ENCODE measurements around the gene GHSR. TPM values are rescaled to one million over a fixed set of nuclear protein-coding genes. Genes with fewer than 3 reads are reported as not detected.

The GHSR gene
- total and polyA plus RNA-seq, 2 of the 8 experiments (the other 6 are each of a cell fraction or from before 2014, with no cell fraction given): not detected

- Histone ChIP-seq H3K23me2 (ENCODE audit: low read depth, low read length) (no peaks in the 10 kb centered on the region), H3K79me2 (ENCODE audit: control insufficient read depth in 1 of 2, insufficient read depth in 2 of 2, low read length in 2 of 2) (no peaks in the 10 kb centered on the region), H3K27me3 (replicated peaks in 1 of 4; ENCODE audit: control insufficient read depth in 3 of 4, extremely low read depth in 1 of 4, insufficient read depth in 3 of 4, low read length in 3 of 4) (no peaks in the 10 kb centered on the region), H3K79me1 (ENCODE audit: low read depth, low read length) (no peaks in the 10 kb centered on the region), H2BK15ac (ENCODE audit: low read length) (no peak overlapping the region), H3K36me3 (ENCODE audit: control insufficient read depth in 2 of 4, insufficient read depth in 4 of 4, low read length in 3 of 4) (no peaks in the 10 kb centered on the region), H4K91ac (replicated peaks; ENCODE audit: insufficient read length, low read length) (no peak overlapping the region), H3K18ac (ENCODE audit: extremely low read depth, low read length) (no peak overlapping the region), H3K23ac (ENCODE audit: insufficient read length) (no peak overlapping the region), H3K4ac (replicated peaks; ENCODE audit: insufficient read length, low read depth, low read length) (no peak overlapping the region), H2BK20ac (ENCODE audit: low read length) (no peak overlapping the region), H3K9me3 (ENCODE audit: insufficient read depth in 2 of 2, low read depth in 1 of 2, low read length in 1 of 2) (no peaks in the 10 kb centered on the region), H2AK5ac (ENCODE audit: low read depth, low read length) (no peak overlapping the region), H3K4me1 (replicated peaks in 1 of 4; ENCODE audit: control insufficient read depth in 3 of 4, insufficient read depth in 4 of 4, low read length in 3 of 4) (no peaks in the 10 kb centered on the region), H4K20me1 (replicated peaks in 1 of 2; ENCODE audit: control insufficient read depth in 1 of 2, insufficient read depth in 2 of 2, low read length in 2 of 2) (no peaks in the 10 kb centered on the region), H3K56ac (replicated peaks; ENCODE audit: insufficient read length, low read depth, low read length) (no peak overlapping the region), H2BK12ac (ENCODE audit: low read depth, low read length) (no peak overlapping the region), H2BK5ac (ENCODE audit: low read depth, low read length) (no peak overlapping the region), H2AFZ (ENCODE audit: low read length) (no peak overlapping the region), H2BK120ac (replicated peaks; ENCODE audit: low read depth, low read length) (no peak overlapping the region), H3K9ac (replicated peaks in 1 of 4; ENCODE audit: extremely low read depth in 1 of 4, low read depth in 3 of 4, low read length in 3 of 4) (no peak overlapping the region), H3K4me2 (ENCODE audit: insufficient read depth in 1 of 2, low read depth in 2 of 2, low read length in 2 of 2) (no peak overlapping the region), H4K5ac (ENCODE audit: insufficient read length, low read depth, low read length) (no peak overlapping the region), H3K27ac (ENCODE audit: low read depth, low read length) (no peak overlapping the region), H3K4me3 (ENCODE audit: extremely low read depth in 1 of 4, insufficient read depth in 2 of 4, low read depth in 3 of 4, low read length in 4 of 4) (no peak overlapping the region), H4K8ac (ENCODE audit: extremely low read depth, insufficient read depth, low read length) (no peak overlapping the region), H3K14ac (ENCODE audit: insufficient read length) (no peak overlapping the region)
- ChIA-PET POLR2A (ENCODE audit: partially characterized antibody) (no interaction called here), CTCF (ENCODE audit: partially characterized antibody) (interaction anchor here (1.1 kb wide), 1 partner anchor 50 kb away, joined by 3 read pairs; no protein-coding TSS in a partner anchor)
- FAIRE-seq: no peak
- DNase-seq (ENCODE audit: low read depth in 1 of 2, low spot score in 2 of 2): no peak
- TF ChIP-seq SIRT6 (IDR thresholded peaks at IDR 0.05; ENCODE audit: low read length) (no peak), CTBP2 (IDR thresholded peaks at IDR 0.05; ENCODE audit: borderline replicate concordance, insufficient read depth, insufficient read length, low read length) (no peak), HDAC2 (IDR thresholded peaks at IDR 0.05; ENCODE audit: borderline replicate concordance in 1 of 2, low read depth in 2 of 2, low read length in 2 of 2) (no peak), MAFK (IDR thresholded peaks at IDR 0.05; ENCODE audit: low read depth, low read length) (no peak)
- WGBS, 2 experiments (ENCODE audit: extremely low coverage in 1 of 2, insufficient coverage in 1 of 2, insufficient read length in 1 of 2, insufficient replicate concordance in 2 of 2, low coverage in 1 of 2, low lambda C conversion rate in 2 of 2, missing lambda C conversion rate in 1 of 2): 87% methylated on average over 6 of the region's 6 CpGs; no CpG with 5 or more reads in 1 of the 2 experiments
Measured at GRCh38 chr3:172411478-172411947, 36.7 kb downstream of the GHSR start.

Measured in H1 (cell line).